PC-9 (cell line): Measurements from ENCODE around the gene TPD52L1. TPM values are rescaled to one million over a fixed set of nuclear protein-coding genes. Genes with fewer than 3 reads are reported as not detected.

Experiments used
- BruUV-seq: library from RNA; stranded (reverse); fragments of 400-500 nt; replicated peaks from 2 replicates; lab custom pipeline; 2021; lab: Mats Ljungman, UMichigan
- CTCF ChIA-PET: fragments of 300-600 bp; sonication (Branson Sonifier 250); formaldehyde crosslinking; loops from one replicate; lab custom pipeline; 2022; ENCODE audit warnings: antibody characterized with exemption; lab: Charles Lee
- POLR2A ChIA-PET: fragments of 300-600 bp; sonication (Branson Sonifier 250); formaldehyde crosslinking; loops from one replicate; lab custom pipeline; 2022; ENCODE audit warnings: antibody characterized with exemption; ENCODE audit not compliant: unreplicated experiment; lab: Charles Lee
- DNase-seq, 2 experiments: peaks; one replicate each; pipeline versions ENCODE4 v3.0.0 to v3.0.0-alpha.2; 2015 to 2022; ENCODE audit warnings: mixed read lengths in 1 of 2
- H2AFZ ChIP-seq: fragments of 200-600 bp; sonication (generic); 2 replicates; pipeline ENCODE4 v1.8.1; 2017; ENCODE audit warnings: antibody characterized with exemption
- H3F3A ChIP-seq: fragments of 200-600 bp; sonication (generic); 2 replicates; pipeline ENCODE4 v1.8.1; 2017; ENCODE audit warnings: antibody characterized with exemption, mild to moderate bottlenecking, low read depth; ENCODE audit not compliant: insufficient read depth
- H3K27ac ChIP-seq: fragments of 200-600 bp; sonication (generic); 2 replicates; pipeline ENCODE4 v1.6.1; 2016; ENCODE audit warnings: mixed run types
- H3K27me3 ChIP-seq: fragments of 200-600 bp; sonication (generic); 2 replicates; pipeline ENCODE4 v1.6.1; 2016; ENCODE audit warnings: low read depth, mixed run types; ENCODE audit not compliant: insufficient read depth
- H3K36me3 ChIP-seq: fragments of 200-600 bp; sonication (generic); 2 replicates; pipeline ENCODE4 v1.6.1; 2016; ENCODE audit warnings: low read depth, mixed run types
- H3K4me1 ChIP-seq: fragments of 200-600 bp; sonication (generic); replicated peaks from 2 replicates; pipeline ENCODE4 v1.6.1; 2016; ENCODE audit warnings: mixed run types; ENCODE audit not compliant: insufficient read depth
- H3K4me2 ChIP-seq: fragments of 200-600 bp; sonication (generic); 2 replicates; pipeline ENCODE4 v1.6.1; 2017; ENCODE audit warnings: mixed run types
- H3K4me3 ChIP-seq: fragments of 200-600 bp; sonication (generic); 2 replicates; pipeline ENCODE4 v1.6.1; 2016; ENCODE audit warnings: mixed run types
- H3K79me2 ChIP-seq: fragments of 200-600 bp; sonication (generic); 2 replicates; pipeline ENCODE4 v1.6.1; 2017; ENCODE audit warnings: low read depth, mixed run types
- H3K9me2 ChIP-seq: fragments of 200-600 bp; sonication (generic); 2 replicates; pipeline ENCODE4 v1.8.1; 2017; ENCODE audit warnings: mild to moderate bottlenecking; ENCODE audit not compliant: insufficient read depth
- H3K9me3 ChIP-seq: fragments of 200-600 bp; sonication (generic); 2 replicates; pipeline ENCODE4 v1.8.1; 2016; ENCODE audit warnings: low read depth; ENCODE audit not compliant: insufficient read depth
- H4K20me1 ChIP-seq: fragments of 200-600 bp; sonication (generic); 2 replicates; pipeline ENCODE4 v1.8.1; 2017; ENCODE audit not compliant: insufficient read depth
- CTCF ChIP-seq: fragments of 200-600 bp; sonication (generic); conservative IDR thresholded peaks from 2 replicates; pipeline ENCODE4 v1.6.1; 2017; ENCODE audit warnings: mixed run types, antibody characterized with exemption, mild to moderate bottlenecking, moderate library complexity
- EZH2 ChIP-seq: fragments of 200-600 bp; sonication (generic); IDR thresholded peaks from 2 replicates; pipeline ENCODE4 v1.8.0; 2017; ENCODE audit warnings: antibody characterized with exemption, low read depth
- intact Hi-C: fragments of 100-400 bp; cut with micrococcal nuclease; formaldehyde crosslinking; loops from one replicate; pipeline ENCODE4 v1.10.0; 2022; ENCODE audit not compliant: unreplicated experiment
- total RNA-seq: library from RNA; stranded (reverse); gene quantifications from 2 replicates; pipeline ENCODE4 v1.2.3, GENCODE V29; 2021

TPD52L1 gene
- total RNA-seq, 1 experiment from 2014 or later: 203 TPM

GRCh38 chr6:125264476-125264875 lies 110.9 kb downstream of the TPD52L1 start:
- Histone ChIP-seq H3K79me2 (no peaks in the 10 kb centered on the region), H3K27me3 (no peaks in the 10 kb centered on the region), H3K4me2 (no peak overlapping the region), H3F3A (peaks cover 4% of the 10 kb centered on the region; the same call in 1 of the 2 replicates), H2AFZ (no peak overlapping the region), H3K36me3 (peaks cover 15% of the 10 kb centered on the region; the same call in 1 of the 2 replicates), H4K20me1 (no peaks in the 10 kb centered on the region), H3K9me3 (no peaks in the 10 kb centered on the region), H3K4me3 (no peak overlapping the region), H3K9me2 (no peaks in the 10 kb centered on the region; the same call in 1 of the 2 replicates), H3K4me1 (no peaks in the 10 kb centered on the region), H3K27ac (no peak overlapping the region)
- POLR2A ChIA-PET: interaction anchor here (0.6 to 0.7 kb wide), 2 partner anchors 13 to 347 kb away, joined by 8 to 9 read pairs; no protein-coding TSS in a partner anchor
- BruUV-seq: no TSS peak
- DNase-seq: no peak
- no peak for TF ChIP-seq EZH2
- intact Hi-C loops: no loop called here
- CTCF ChIA-PET: interaction anchor here (0.6 kb wide), 1 partner anchor 1500 kb away, joined by 9 read pairs; no protein-coding TSS in a partner anchor

- Histone ChIP-seq H3K9me2 (no peaks in the 10 kb centered on the region), H3K4me1 (peaks cover under 1% of the 10 kb centered on the region; the same call in 1 of the 2 replicates), H3K27me3 (no peaks in the 10 kb centered on the region), H4K20me1 (no peaks in the 10 kb centered on the region), H3K36me3 (peaks cover 15% of the 10 kb centered on the region; the same call in 1 of the 2 replicates), H3F3A (no peaks in the 10 kb centered on the region), H3K4me2 (no peak overlapping the region), H2AFZ (no peak overlapping the region), H3K79me2 (no peaks in the 10 kb centered on the region), H3K9me3 (no peaks in the 10 kb centered on the region), H3K27ac (no peak overlapping the region), H3K4me3 (no peak overlapping the region)
- BruUV-seq: no TSS peak
- TF ChIP-seq EZH2 (no peak), CTCF (no peak)
- DNase-seq: no peak
- ChIA-PET CTCF (interaction anchor here (1.3 kb wide), 1 partner anchor 76 kb away, joined by 7 read pairs; no protein-coding TSS in a partner anchor), POLR2A (no interaction called here)
- intact Hi-C loops: no loop called here
Observed at GRCh38 chr6:125267806-125268523, 114.4 kb downstream of the TPD52L1 start.

- no peak overlapping the region for H3K4me2 ChIP-seq
- H3K27ac ChIP-seq: no peak overlapping the region
- H3K4me1 ChIP-seq: peaks cover 9% of the 10 kb centered on the region
- no peak overlapping the region for H2AFZ ChIP-seq
- ChIA-PET CTCF (no interaction called here), POLR2A (no interaction called here)
- no peaks in the 10 kb centered on the region for H3K79me2 ChIP-seq
- no peaks in the 10 kb centered on the region for H3K9me2 ChIP-seq
- peaks cover 9% of the 10 kb centered on the region; the same call in 1 of the 2 replicates for H3K36me3 ChIP-seq
- intact Hi-C loops: no loop called here
- TF ChIP-seq CTCF: no peak
- TF ChIP-seq EZH2: no peak
- H3K4me3 ChIP-seq: no peak overlapping the region
- H3K9me3 ChIP-seq: no peaks in the 10 kb centered on the region
- no peaks in the 10 kb centered on the region for H3K27me3 ChIP-seq
- BruUV-seq: no TSS peak
- peaks cover 5% of the 10 kb centered on the region; the same call in 1 of the 2 replicates for H3F3A ChIP-seq
- no peaks in the 10 kb centered on the region for H4K20me1 ChIP-seq
- no peak for DNase-seq
Observed at GRCh38 chr6:125268765-125269164, 115.2 kb downstream of the TPD52L1 start.
